SJSA1 (cell line): ENCODE data around the gene OR7G2. TPM values are rescaled to one million over a fixed set of nuclear protein-coding genes. Genes with fewer than 3 reads are reported as not detected.
"Not testable (repeated sequence)": the region's sequence is repeated elsewhere in the genome, so short reads cannot be mapped to it uniquely, and the experiment has no call there.

Experiments
- DNase-seq, 2 experiments: peaks; one replicate each; pipeline ENCODE4 v3.0.0-alpha.2; 2015 to 2020; ENCODE audit warnings: low spot score in 2 of 2, low read depth in 1 of 2
- H3K27ac ChIP-seq: fragments of 250-450 bp; sonication (Bioruptor Pico); 2 replicates; pipeline ENCODE4 v1.5.1; 2020; ENCODE audit warnings: mild to moderate bottlenecking, moderate library complexity
- H3K27me3 ChIP-seq: fragments of 250-450 bp; sonication (Bioruptor Pico); replicated peaks from 2 replicates; pipeline ENCODE4 v1.5.1; 2020; ENCODE audit warnings: mild to moderate bottlenecking, moderate library complexity
- H3K36me3 ChIP-seq: fragments of 250-450 bp; sonication (Bioruptor Pico); 2 replicates; pipeline ENCODE4 v1.5.1; 2020; ENCODE audit warnings: mild to moderate bottlenecking
- H3K4me1 ChIP-seq: fragments of 250-450 bp; sonication (Bioruptor Pico); replicated peaks from 2 replicates; pipeline ENCODE4 v1.6.1; 2021; ENCODE audit warnings: mild to moderate bottlenecking
- H3K4me3 ChIP-seq: fragments of 250-450 bp; sonication (Bioruptor Pico); 2 replicates; pipeline ENCODE4 v1.5.1; 2020; ENCODE audit warnings: mild to moderate bottlenecking
- H3K9me3 ChIP-seq: fragments of 250-450 bp; sonication (Bioruptor Pico); replicated peaks from 2 replicates; pipeline ENCODE4 v1.5.1; 2020; ENCODE audit warnings: mild to moderate bottlenecking
- total RNA-seq: library from RNA; depleted of rRNA; stranded (reverse); fragments of >200 nt; shearing (Covaris generic); gene quantifications from 2 replicates; pipeline ENCODE4 v1.2.3, GENCODE V29; 2014; rRNA removed

The OR7G2 gene
- total RNA-seq, 1 experiment from 2014 or later, result not detected

DNA sequence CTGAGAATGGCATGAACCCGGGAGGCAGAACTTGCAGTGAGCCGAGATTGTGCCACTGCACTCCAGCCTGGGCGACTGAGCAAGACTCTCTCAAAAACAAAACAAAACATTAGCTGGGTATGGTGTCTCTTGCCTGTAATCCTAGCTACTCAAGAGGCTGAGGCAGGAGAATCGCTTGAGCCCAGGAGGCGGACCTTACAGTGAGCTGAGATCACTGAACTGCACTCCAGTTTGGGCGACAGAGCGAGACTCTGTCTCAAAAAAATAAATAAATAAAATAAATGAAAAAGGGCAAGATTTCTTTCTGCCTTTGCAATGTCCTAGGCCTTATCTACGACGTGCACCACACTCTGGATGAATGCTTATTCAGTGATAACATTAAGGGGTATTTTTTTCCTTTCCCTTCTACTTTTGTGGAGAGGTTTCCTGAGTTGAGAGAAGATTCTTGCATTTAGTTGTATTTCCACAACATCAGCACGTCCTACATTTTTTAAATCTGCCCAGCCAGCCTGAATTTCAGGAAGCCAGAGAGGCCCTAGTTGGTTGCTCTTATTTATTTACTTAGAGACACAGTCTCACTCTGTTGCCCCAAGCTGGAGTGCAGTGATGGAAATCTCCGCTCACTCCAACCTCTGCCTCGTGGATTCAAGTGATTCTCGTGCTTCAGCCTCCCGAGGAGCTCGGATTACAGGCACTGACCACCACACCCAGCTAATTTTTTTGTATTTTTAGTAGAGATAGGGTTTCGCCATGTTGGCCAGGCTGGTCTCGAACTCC is 46.5 kb downstream of the OR7G2 start:
- Histone ChIP-seq H3K4me3 (no peak overlapping the region), H3K4me1 (peaks cover 2% of the 10 kb centered on the region; the same call in 1 of the 2 replicates), H3K36me3 (no peaks in the 10 kb centered on the region), H3K27ac (no peak overlapping the region), H3K9me3 (no peaks in the 10 kb centered on the region; the same call in 1 of the 2 replicates), H3K27me3 (no peaks in the 10 kb centered on the region)
- DNase-seq, result peak in 1 of 2 experiments; percentile 20

DNA sequence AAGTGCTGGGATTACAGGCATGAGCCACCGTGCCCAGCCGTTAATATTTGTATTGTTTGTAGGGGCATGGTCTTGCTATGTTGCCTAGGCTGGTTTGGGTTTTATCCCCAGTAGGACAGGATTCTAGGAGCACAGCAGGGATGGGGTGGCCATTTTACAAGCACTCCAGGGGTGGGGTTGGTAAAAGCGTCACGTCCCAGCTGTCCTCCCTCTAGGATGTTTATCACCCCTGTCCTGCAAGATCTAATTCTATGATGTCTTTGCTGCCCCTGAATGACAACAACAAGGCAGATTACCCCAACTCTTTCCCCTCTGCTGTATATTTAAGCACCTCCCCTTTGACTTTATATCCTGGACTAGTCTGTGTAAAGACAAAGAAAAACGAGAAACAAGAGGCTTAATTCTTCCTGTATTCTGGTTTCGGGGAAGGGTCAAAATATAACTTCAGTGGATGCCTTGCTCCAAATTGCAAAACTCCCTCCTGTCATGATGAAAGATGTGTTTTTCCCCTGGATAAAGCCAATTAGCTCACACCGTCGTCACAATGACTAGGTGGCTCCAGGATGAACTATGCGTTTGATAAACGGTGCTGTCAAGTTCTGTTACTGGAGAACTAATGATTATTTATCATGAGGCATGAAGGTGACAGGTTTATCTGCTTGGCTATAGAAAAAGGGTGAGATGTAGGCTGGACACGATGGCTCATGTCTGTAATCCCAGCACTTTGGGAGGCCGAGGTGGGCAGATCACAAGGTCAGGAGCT is 48.2 kb downstream of the OR7G2 start:
- no peaks in the 10 kb centered on the region; the same call in 1 of the 2 replicates for H3K9me3 ChIP-seq
- peaks cover 11% of the 10 kb centered on the region; the same call in 1 of the 2 replicates for H3K4me1 ChIP-seq
- H3K4me3 ChIP-seq, result no peak overlapping the region
- DNase-seq, result no peak
- no peaks in the 10 kb centered on the region for H3K36me3 ChIP-seq
- no peak overlapping the region for H3K27ac ChIP-seq
- H3K27me3 ChIP-seq, result no peaks in the 10 kb centered on the region

DNA sequence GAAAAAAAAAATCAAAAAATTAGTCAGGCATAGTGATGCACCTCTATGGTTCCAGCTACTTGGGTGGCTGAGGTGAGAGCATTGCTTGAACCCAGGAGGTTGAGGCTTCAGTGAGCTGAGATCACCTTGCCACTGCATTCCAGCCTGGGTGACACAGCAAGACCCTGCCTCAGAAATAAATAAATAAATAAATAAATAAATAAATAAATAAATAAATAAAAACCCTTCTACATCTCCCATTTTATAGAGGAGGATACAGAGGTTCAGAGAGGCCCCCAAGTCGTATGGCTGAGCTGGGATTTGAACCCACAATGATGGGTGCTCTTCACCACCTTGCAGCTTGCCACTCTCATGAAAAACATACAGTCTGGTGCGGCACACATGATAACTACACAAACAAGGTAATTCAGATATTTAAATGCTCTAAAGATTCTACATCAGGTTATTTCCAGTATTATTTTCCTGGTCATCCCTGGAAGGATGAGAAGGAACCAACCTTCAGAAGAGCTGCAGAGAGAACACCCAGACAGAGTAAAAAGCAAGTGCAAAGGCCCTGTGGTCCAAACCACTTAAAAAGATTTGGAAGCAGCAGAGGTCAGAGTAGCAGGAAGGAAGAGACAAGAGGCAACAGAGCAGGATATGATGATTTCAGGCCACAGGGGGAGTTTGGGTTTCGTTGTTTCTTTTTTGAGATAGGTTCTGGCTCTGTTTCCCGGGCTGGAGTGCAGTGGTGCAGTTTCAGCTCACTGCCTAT is 49.6 kb downstream of the OR7G2 start:
- Histone ChIP-seq H3K27me3 (no peaks in the 10 kb centered on the region), H3K36me3 (no peaks in the 10 kb centered on the region), H3K4me1 (peaks cover 11% of the 10 kb centered on the region; the same call in 1 of the 2 replicates), H3K9me3 (no peaks in the 10 kb centered on the region; the same call in 1 of the 2 replicates), H3K4me3 (no peak overlapping the region), H3K27ac (no peak overlapping the region)
- DNase-seq, result no peak

DNA sequence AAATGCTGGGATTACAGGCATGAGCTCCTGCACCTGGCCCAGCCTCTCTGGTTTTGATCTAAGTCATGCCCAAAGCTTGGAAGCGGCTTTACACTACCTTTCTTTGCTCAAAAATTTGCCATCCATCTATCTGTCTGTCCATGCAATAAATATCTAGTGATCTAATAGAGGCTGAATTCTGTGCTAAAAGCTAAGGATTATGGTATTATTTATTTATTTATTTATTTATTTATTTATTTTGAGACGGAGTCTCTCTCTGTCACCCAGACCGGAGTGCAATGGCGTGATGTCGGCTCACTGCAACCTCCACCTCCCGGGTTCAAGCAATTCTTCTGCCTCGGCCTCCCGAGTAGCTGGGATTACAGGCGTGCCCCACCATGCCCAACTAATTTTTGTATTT is 51.1 kb downstream of the OR7G2 start:
- not testable (repeated sequence) for H3K4me3 ChIP-seq, H3K27me3 ChIP-seq, H3K9me3 ChIP-seq, DNase-seq, H3K36me3 ChIP-seq, H3K27ac ChIP-seq
- peaks cover 11% of the 10 kb centered on the region; the same call in 1 of the 2 replicates for H3K4me1 ChIP-seq

DNA sequence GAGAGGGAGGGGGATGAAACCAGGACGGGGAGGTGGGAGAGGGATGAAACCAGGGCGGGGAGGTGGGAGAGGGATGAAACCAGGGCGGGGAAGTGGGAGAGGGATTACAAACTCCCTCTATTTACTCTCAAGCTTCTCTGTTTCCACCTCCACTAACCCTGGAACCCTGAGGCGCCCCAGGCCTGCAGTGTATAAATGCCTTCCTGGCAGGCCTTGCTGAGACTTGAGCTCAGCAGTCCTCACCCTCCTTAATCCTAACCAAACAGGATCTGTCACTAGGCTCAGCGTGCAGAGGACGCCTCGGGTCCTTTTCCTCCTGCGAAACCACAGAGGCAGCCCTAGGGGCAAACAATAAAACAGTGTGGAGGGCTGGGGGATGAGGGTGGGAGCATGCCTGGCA is 52.5 kb downstream of the OR7G2 start:
- H3K4me1 ChIP-seq, result peaks cover 11% of the 10 kb centered on the region; the same call in 1 of the 2 replicates
- no peaks in the 10 kb centered on the region; the same call in 1 of the 2 replicates for H3K9me3 ChIP-seq
- no peak overlapping the region for H3K4me3 ChIP-seq
- 0 out of 2 replicates have a peak overlapping the region, but pooled peaks have one; percentile 32 for H3K27ac ChIP-seq
- H3K27me3 ChIP-seq, result no peaks in the 10 kb centered on the region
- H3K36me3 ChIP-seq, result no peaks in the 10 kb centered on the region
- no peak for DNase-seq

DNA sequence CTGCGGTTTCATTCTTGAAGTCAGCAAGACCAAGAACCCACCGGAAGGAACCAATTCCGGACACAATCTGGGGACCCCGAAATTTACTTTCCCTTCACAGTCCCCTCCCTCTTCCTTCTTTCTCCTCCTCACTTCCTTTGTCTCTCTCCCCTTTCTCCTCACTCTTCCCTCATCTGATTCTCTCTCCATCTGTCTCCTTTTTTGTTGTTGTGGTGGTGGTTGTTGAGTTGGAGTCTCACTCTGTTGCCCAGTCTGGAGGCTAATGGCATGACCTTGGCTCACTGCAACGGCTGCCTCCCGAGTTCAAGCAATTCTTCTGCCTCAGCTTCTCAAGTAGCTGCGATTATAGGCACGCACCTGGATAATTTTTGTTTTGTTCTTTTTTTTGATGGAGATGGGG is 53.1 kb downstream of the OR7G2 start:
- H3K27me3 ChIP-seq, result no peaks in the 10 kb centered on the region

DNA sequence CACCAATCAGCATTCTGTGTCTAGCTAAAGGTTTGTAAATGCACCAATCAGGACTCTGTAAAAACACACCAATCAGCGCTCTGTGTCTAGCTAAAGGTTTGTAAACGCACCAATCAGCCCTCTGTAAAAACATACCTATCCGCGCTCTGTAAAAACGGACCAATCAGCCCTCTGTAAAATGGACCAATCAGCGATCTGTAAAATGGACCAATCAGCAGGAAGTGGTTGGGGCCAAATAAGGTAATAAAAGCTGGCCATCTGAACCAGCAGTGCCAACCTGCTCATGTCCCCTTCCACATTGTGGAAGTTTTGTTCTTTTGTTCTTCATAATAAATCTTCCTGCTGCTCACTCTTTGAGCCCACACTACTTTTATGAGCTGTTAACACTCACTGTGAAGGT is 53.6 kb downstream of the OR7G2 start:
- not testable (repeated sequence) for H3K27ac ChIP-seq, H3K9me3 ChIP-seq, H3K36me3 ChIP-seq, H3K4me3 ChIP-seq, H3K27me3 ChIP-seq, DNase-seq
- peaks cover 11% of the 10 kb centered on the region; the same call in 1 of the 2 replicates for H3K4me1 ChIP-seq

More for the DNA sequence above, 53.1 kb downstream of the OR7G2 start:
- Histone ChIP-seq H3K36me3 (no peaks in the 10 kb centered on the region), H3K27ac (no peak overlapping the region), H3K9me3 (no peaks in the 10 kb centered on the region; the same call in 1 of the 2 replicates), H3K4me1 (peaks cover 11% of the 10 kb centered on the region; the same call in 1 of the 2 replicates), H3K4me3 (no peak overlapping the region)
- no peak for DNase-seq

DNA sequence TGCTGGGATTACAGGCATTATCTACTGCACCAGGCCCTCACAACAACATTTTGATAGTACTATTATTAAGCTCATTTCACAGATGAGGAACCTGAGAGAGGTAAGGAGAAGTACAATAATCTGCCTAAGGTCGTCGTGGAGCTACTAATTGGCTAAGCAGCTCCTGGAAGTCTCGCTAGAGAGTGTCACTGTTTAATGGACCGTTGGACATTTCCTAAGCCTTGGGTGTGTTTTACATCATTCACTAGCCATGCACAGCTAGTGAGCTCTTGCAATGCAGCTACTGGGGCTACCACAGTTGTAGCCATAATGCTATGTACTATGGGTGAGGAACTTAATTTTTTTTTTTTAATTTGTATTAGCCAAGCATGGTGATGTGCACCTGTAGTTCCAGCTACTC is 54.4 kb downstream of the OR7G2 start:
- Histone ChIP-seq H3K9me3 (no peaks in the 10 kb centered on the region), H3K27ac (no peak overlapping the region)
- no peak for DNase-seq

More for the DNA sequence above, 54.4 kb downstream of the OR7G2 start:
- Histone ChIP-seq H3K27me3 (no peaks in the 10 kb centered on the region), H3K4me3 (no peak overlapping the region), H3K36me3 (no peaks in the 10 kb centered on the region), H3K4me1 (peaks cover 11% of the 10 kb centered on the region; the same call in 1 of the 2 replicates)

Other genes starting within 250 kb of the OR7G2 start
- not detected in 2 replicates for gene MUC16, start 97.1 kb downstream of the OR7G2 start, total RNA-seq
- not detected in 2 replicates for gene OR1M1, start 20.4 kb downstream of the OR7G2 start, total RNA-seq
- gene OR7G1, start 8.3 kb upstream of the OR7G2 start, total RNA-seq, result not detected in 2 replicates
- not detected in 2 replicates for gene OR7G3, start 19.5 kb upstream of the OR7G2 start, total RNA-seq
- gene ZNF317, start 32.9 kb upstream of the OR7G2 start, total RNA-seq, result 8.1 and 17.7 TPM in 2 replicates
- 0.03 TPM in 1 of 2 replicates, not detected in the other for gene OR7D2, start 71.5 kb upstream of the OR7G2 start, total RNA-seq
- not detected in 2 replicates for gene OR7D4, start 112.1 kb upstream of the OR7G2 start, total RNA-seq
- not detected in 2 replicates for gene OR7E24, start 143.5 kb upstream of the OR7G2 start, total RNA-seq
- 8.0 and 13.6 TPM in 2 replicates for gene ZNF699, start 202.4 kb upstream of the OR7G2 start, total RNA-seq
- 15.8 and 18.4 TPM in 2 replicates for gene ZNF559, start 216.7 kb upstream of the OR7G2 start, total RNA-seq